GM19372 (cell line): ENCODE data around the gene SHISAL1.

Experiments
- ATAC-seq: cut with Tn5 transposase; IDR thresholded peaks from one replicate; pipeline ENCODE4 v1.9.1; 2021; ENCODE audit warnings: mild to moderate bottlenecking, low read depth, moderate library complexity; ENCODE audit not compliant: unreplicated experiment

SHISAL1 gene

DNA sequence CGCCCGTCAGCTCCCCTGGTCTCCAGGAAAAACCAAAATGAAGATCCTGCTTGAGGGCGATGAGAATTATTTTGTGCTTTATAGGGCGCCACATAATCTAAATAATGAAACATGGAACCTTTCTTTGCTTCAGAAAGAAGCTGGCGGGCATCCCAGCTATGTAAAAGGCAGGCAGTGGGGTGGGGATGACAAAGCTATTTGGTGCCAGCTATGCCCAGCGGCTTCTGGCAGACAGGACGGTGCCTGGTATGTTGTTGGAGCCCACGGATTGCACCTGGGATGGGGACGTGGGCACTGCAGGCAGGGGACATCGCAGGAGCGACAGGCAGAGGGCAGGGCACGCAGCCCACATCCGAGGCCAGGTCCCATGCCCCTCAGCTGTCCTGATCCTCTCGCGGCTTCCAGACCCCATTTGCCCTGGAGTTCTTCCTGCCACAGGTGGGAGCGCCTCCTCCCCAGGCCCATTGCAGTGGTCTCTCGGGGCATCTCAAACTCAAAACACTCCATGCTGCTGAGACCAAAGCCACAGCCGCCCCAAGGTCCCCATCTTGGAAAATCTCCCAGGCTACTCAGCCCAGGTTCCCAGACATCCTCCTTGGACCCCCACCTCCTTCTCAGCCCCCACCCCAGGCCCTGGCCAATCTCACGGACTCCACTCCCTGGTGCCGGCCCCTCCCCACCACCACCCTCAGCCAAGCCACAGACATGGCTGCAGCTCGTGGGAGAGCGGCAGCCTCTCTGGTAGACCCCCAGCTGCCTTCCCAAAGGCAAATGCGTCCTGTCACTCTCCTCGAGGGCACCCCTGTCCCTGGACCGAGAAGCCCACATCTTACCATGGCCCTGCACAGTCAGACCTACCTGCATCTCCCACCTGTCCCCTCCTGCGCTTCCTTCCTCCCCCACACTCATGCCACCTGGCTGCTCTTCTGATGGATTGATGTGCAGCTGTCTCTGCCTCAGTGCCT is 45.7 kb downstream of the SHISAL1 start:
- ATAC-seq = no peak

GRCh38 chr22:44263547-44263946 is 49.2 kb downstream of the SHISAL1 start:
- no peak for ATAC-seq

- no peak for ATAC-seq
These were observed 50.7 kb downstream of the SHISAL1 start for GRCh38 chr22:44261861-44262595.

DNA sequence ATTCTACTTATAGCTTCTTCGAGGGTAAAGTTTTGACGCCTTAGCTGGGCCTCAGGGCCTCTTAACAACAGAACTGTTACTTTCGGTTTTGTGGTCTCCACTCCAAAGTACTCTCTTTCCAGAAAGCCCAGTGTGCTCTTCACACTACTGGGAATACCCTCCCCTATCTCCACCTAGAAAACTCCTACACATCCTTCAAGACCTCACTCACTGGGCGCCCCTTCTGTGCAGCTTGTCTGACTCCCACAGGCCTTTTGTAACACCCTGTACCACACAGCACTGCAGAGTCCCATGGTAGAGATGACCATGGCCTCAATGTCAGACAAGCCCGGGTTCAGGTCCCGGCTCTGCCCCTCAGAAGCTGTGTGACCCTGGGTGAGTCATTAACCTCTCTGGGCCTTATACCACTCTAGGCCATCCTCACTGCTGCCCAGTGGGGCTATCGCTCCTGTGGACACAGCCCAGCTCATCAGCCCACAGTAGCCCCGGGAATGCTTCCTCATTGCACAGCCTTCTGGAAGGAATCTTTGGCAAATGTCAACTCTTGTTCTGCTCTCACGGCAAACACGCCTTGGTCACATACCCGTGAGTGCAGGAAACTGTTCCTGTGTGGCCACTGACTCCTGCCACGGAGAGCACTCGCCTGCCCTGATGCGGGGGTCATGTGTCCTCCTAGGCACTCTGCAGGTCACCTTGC is 51.4 kb downstream of the SHISAL1 start:
- ATAC-seq = no peak

DNA sequence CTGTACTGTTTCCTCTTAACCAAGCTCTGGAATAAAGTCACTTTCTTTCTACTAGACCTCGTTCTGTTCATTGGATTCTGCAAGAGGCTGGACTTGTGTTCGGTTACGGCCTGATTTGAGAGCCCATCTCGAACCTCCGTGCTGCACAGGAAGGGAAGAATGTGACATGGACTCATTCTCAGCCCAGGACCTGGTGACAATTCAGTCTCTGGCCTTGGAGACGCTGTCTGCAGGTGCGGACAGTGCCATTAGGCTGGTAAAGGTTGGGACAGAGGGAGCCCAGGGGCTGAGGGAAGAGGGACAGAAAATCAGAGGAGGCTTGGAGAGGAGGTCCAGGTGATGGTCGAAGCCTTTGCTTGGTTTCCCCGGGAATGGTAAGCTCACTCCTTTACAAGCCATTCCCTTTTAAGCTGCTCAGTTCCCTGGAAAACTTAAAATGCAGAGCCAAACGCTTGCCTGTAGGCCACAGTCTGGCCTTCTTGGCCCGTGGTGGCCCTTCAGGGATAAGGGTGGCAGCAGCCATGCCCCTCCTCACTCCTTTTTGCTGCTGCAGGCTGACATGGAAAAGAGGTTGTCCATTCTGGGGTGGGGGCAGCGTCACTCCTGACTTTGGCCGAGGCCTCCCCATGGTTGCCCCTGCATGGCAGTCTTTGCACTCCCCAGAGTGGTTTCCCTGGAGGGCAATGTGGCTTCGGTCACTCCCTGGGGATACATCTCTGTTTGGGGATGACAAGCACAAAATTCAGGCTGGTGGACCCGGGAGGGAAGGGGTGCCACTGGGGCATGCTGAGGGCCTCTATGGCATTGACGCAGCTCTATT is 52.3 kb downstream of the SHISAL1 start:
- no peak for ATAC-seq

GRCh38 chr22:44259366-44260215 is 53.2 kb downstream of the SHISAL1 start:
- no peak for ATAC-seq

- ATAC-seq = no peak
These were observed 55.9 kb downstream of the SHISAL1 start for GRCh38 chr22:44256556-44257485.

- ATAC-seq = no peak
These were observed 56.7 kb downstream of the SHISAL1 start for GRCh38 chr22:44256085-44256484.

DNA sequence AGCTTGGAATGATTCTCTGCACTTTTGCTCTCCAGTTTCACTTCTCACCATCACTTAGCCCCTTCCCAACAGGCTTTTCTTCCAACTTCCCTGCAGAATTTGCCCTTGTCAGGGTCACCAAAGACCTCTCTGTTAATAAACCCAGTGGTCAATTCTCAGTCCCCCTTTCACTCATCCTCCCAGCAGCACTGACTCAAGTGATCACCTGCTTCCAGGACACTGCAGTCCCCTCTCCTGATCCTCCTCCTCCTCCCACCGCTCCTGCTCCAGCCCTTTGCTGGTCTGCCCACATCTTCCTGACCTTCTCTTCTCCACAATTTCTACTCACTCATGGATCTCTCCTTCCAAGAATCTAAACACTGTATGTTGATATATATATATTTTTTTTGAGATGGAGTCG is 57.9 kb downstream of the SHISAL1 start:
- no peak for ATAC-seq

DNA sequence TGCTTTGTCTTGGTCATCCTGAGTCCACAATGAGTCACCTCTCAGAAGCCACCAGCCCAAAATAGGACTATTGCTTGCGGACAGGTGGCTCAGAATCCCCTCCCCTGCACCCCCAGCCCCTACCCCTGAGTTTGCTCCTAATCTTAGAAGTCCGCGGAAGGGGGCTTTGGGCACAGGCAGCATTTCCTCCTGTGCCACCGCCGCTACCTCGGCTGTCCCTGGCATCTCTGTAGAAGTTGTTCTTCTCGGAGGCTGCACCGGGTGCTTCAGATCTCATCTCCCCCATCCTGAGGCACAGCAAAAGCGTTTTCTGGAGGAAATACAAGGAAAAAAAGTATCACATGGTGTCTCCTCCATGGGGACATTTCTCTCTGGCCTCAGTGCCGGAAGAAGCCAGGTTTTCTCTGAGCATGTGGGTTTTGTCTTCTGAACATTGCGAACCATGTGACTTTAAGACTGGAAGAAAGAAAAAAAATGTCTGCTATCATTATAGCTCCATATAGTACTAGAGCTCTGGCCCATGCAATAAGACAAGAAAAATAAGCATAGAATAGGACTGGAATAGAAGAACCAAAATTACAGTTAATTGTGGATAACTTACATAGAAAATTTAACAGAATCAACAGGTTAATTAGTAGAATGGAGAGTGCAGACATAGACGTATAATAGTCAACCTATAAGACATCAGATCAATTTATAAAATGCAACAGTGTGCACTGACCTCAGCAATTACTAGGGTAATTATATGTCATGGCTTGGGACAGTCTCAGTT is 63.2 kb downstream of the SHISAL1 start:
- no peak for ATAC-seq

GRCh38 chr22:44248926-44249325 is 63.8 kb downstream of the SHISAL1 start:
- no peak for ATAC-seq

DNA sequence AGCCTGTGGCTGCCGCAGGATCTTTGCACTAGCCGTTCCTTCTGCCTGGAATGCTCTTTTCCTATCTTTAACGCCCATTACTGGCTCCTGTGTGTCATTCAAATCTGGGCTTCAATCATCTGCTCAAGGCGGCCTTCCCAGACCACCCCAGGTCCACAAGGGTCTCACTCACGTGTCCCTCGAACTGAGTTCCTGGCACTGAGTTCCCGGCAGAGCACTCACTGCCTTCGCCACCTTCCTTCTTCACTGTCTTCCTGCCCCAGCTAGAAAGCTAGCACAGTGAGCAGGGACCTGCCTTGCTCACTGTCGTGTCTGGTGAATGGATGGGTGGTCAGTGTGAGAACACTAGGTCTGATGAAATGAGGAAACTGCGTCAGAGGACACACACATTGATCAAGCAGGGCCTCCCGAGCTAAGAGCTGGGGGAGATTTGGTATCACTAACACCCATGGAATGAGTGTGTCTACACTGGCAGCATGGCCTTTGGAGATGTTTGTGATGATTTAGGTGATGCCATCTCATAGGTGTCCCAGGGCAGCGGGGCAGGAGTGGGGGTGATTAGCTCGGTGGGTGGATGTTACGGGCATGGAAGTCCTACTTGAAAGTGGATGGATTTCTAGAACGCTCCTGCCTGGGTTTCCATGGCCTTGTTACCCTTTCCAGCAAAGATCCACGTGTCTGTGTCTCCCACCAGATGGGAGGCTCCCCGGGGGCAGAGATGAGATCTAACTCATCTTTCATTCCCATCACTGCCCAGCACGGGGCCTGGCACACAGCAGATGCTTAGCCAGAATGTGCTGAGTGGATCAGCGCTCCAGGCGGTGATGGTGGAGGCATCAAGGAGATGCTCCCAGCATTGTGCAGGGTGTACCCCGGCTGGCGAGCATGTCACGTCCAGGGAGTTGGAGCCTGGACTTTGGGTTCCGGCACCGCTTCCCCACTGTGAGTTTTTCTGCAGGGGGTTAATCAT is 64.5 kb downstream of the SHISAL1 start:
- ATAC-seq = no peak

DNA sequence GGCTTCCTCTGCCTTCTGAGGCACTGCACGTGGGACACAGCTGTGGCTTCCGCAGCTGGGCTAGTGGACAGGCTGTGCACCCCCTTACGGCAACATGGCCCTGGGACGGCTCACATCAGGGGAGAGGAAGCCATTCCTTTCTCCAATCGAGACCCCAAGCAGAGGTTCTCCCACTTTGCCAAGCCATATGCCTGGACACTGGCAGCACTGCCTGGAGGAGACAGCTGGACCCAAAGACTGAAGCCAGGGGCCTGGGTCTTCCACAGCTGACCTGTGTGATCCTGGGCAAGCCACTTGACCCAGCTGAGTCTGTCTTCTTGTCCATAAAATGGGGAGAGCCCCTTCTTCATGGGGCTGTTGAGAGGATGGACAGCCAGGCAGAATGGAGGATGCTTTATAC is 65.4 kb downstream of the SHISAL1 start:
- no peak for ATAC-seq

DNA sequence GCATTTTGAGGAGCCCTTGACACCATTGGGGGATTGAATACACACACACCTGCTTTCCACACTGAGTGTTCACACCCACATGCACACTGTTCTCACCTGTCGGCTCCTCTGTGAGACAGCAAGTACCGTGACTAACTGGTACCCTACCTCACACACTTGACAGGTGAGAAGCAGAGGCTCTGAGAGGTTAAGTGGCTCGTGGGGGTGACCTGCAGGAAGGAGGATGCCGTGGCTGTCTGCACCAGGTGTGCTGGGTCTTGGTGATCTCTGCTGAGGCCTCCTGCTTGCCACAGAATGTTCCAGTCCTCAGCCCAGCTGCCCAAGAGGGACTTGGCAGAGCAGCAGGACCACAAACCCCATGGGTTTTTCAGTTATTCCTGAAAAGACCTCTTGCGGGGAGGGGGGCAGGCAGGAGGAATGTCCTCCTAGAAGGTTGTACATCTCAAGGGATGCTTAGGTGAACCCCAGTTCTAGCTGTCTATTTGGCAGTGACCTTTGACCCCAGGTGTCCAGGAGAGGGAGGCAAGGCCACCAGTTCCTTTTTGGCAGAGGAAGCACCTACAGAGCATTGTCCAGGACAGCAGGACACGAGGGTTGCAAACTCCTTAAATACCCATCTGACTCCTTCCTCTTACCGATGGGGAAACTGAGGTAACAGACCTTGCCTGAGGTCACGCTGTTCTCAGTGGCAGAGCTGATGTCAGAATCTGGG is 66.0 kb downstream of the SHISAL1 start:
- no peak for ATAC-seq

DNA sequence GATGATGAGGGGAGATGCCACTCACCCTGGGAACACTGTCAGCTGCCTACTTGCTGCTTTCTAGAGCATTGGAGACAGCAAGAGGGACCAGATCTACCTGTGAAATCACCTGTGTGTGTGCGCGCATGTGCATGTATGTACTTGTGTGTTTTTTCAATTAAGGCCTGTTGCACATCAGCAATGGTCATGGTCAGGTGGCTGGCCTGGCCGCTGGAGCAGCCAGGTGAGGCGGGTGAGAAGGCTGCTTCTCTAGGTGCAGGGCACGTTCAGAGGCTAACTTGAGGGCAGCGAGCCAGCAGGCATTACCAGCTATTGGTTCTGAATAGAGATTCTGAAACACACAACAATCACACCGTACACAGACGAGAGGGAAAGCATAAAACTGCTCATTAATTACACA is 66.9 kb downstream of the SHISAL1 start:
- ATAC-seq = no peak

DNA sequence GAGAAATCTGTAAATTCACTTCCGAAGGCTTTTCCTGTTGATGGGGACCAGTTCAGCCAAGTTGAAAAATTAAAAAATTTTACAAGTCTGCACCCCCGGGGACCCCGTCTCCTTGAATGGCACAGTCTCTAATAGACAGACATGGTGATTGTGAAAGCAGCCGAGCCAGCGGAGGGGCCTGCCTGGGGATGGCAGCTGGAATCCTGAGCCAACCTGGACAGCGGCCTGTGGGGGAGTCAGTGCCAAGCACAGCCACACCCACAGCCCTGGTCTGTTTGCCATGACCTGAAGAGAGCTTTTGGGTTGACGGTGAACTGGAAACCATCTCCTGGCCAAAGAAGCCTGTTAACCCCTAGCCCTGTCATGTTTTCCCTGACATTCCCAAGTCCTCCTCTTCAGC is 67.3 kb downstream of the SHISAL1 start:
- ATAC-seq = no peak
